ENCODE measurements around the gene PTPRT. TPM values are rescaled to one million over a fixed set of nuclear protein-coding genes. Genes with fewer than 3 reads are reported as not detected.

The PTPRT gene
- total RNA-seq, 6 experiments from 2014 or later, result not detected

GRCh38 chr20:42125426-42125825 lies 1064.3 kb downstream of the PTPRT start:
- H3K9me3 Mint-ChIP-seq, result peaks cover 45% of the 10 kb centered on the region
- H3K27me3 Mint-ChIP-seq (ENCODE audit: insufficient read depth), result no peaks in the 10 kb centered on the region; the same call in 1 of the 2 replicates

DNA sequence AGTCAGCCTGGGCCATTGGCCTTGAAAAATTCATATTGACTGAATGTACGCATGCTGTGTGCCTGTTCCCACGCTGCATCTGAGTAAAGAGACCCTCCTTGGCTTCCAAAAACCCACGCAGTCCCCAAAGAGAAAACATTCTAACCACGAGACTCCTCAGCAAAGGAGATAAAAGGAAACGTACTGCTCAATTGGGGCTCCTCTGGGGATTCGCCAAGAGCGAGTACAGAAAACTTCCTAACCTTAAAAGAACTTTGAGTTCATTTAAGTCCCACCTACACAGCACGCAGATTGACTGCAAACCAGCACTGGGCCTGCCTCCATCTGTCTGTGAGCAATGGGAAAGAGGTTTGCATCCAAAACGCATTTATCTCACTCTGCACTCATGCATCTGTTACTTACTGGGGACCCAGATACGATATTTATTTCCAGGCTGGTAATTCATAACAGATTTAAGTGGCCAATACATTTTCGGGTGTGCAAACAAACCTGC lies 1065.7 kb downstream of the PTPRT start:
- H3K27ac Mint-ChIP-seq, result no peak overlapping the region
- H3K27me3 Mint-ChIP-seq (ENCODE audit: insufficient read depth), result no peaks in the 10 kb centered on the region; the same call in 1 of the 2 replicates
- no peaks in the 10 kb centered on the region for H3K4me1 Mint-ChIP-seq (ENCODE audit: low read depth)
- H3K4me3 Mint-ChIP-seq, result no peak overlapping the region
- no peak for TF ChIP-seq CTCF (IDR thresholded peaks at IDR 0.05)
- peaks cover 42% of the 10 kb centered on the region for H3K9me3 Mint-ChIP-seq
- H3K36me3 Mint-ChIP-seq (ENCODE audit: low read depth), result no peaks in the 10 kb centered on the region
- DNase-seq, result no peak

More at GRCh38 chr20:42125426-42125825, 1064.3 kb downstream of the PTPRT start:
- H3K4me3 Mint-ChIP-seq, result no peak overlapping the region
- no peaks in the 10 kb centered on the region for H3K4me1 Mint-ChIP-seq (ENCODE audit: low read depth)
- no peak overlapping the region for H3K27ac Mint-ChIP-seq
- no peak for DNase-seq
- no peak for TF ChIP-seq CTCF (IDR thresholded peaks at IDR 0.05)
- no peaks in the 10 kb centered on the region for H3K36me3 Mint-ChIP-seq (ENCODE audit: low read depth)

DNA sequence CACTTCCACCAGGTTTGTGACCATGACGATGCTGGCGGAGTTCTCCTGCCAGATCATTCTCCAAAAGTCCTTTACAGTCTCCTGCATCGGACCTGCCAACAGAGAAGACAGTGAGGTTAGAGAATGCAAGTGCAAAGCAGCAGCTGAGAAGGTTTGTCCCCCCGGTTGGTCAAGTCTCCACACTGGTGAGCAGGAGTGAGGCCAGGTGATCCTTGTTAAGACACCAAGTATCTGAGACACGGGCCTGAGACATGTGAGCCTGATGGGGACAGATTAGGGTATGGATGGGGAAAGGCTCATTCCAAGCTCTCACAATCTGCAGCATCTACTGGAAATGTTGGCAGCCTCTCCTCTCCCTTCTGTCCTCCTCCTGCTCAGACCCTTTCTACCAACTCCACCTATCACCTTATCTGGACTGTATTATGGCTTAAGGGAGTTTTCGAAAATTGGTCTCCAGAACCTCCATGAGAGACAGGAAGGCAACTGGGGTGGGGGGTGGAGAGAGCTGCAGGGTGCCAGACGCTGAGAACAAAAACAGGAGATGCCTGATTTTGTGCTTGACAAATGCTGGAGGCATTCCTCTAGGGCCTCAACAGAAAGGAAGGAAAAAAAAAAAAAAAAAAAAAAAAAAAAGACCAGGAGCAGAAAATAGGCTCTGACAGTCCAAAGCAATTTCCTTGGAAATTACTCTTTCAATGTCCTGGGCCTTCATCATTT lies 1071.1 kb downstream of the PTPRT start:
- no peaks in the 10 kb centered on the region for H3K4me1 Mint-ChIP-seq (ENCODE audit: low read depth)
- no peaks in the 10 kb centered on the region for H3K27me3 Mint-ChIP-seq (ENCODE audit: insufficient read depth)
- peaks cover 13% of the 10 kb centered on the region; the same call in 1 of the 2 replicates for H3K36me3 Mint-ChIP-seq (ENCODE audit: low read depth)
- no peak overlapping the region for H3K4me3 Mint-ChIP-seq
- no peak for DNase-seq
- TF ChIP-seq CTCF (IDR thresholded peaks at IDR 0.05), result no peak
- H3K27ac Mint-ChIP-seq, result no peak overlapping the region
- H3K9me3 Mint-ChIP-seq, result peaks cover 38% of the 10 kb centered on the region

GRCh38 chr20:42118001-42118400 lies 1071.7 kb downstream of the PTPRT start:
- no peak for TF ChIP-seq CTCF (IDR thresholded peaks at IDR 0.05)
- H3K27ac Mint-ChIP-seq, result no peak overlapping the region
- no peaks in the 10 kb centered on the region for H3K27me3 Mint-ChIP-seq (ENCODE audit: insufficient read depth)
- H3K9me3 Mint-ChIP-seq, result peaks cover 37% of the 10 kb centered on the region
- DNase-seq, result no peak
- peaks cover 13% of the 10 kb centered on the region; the same call in 1 of the 2 replicates for H3K36me3 Mint-ChIP-seq (ENCODE audit: low read depth)
- H3K4me3 Mint-ChIP-seq, result no peak overlapping the region
- no peaks in the 10 kb centered on the region for H3K4me1 Mint-ChIP-seq (ENCODE audit: low read depth)

DNA sequence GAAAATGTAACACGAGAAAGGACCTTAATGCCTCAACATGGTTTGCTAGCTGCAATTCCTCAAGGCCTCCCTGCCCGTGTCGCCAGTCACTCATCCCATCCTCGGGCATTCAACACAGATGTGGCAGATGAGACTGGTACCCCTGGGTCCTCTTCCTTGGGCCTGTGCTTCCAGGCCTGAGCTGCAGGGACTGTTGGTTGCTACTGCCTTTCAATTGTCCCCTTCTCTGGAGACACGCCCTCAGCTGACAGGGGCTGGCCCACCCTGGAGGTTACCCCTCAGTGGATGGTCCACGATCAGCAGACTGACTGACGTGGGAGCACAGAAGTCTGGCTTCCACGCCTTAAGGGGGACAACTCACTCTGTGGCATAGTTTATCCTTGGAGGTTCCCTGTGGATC lies 1076.5 kb downstream of the PTPRT start:
- no peak for DNase-seq
- H3K27me3 Mint-ChIP-seq (ENCODE audit: insufficient read depth), result no peaks in the 10 kb centered on the region
- no peaks in the 10 kb centered on the region for H3K4me1 Mint-ChIP-seq (ENCODE audit: low read depth)
- H3K4me3 Mint-ChIP-seq, result no peak overlapping the region
- H3K9me3 Mint-ChIP-seq, result peaks cover 56% of the 10 kb centered on the region
- peaks cover 13% of the 10 kb centered on the region; the same call in 1 of the 2 replicates for H3K36me3 Mint-ChIP-seq (ENCODE audit: low read depth)
- no peak for TF ChIP-seq CTCF (IDR thresholded peaks at IDR 0.05)
- H3K27ac Mint-ChIP-seq, result no peak overlapping the region
